Measurements from ENCODE around the gene SDF2L1.

SDF2L1 gene

DNA sequence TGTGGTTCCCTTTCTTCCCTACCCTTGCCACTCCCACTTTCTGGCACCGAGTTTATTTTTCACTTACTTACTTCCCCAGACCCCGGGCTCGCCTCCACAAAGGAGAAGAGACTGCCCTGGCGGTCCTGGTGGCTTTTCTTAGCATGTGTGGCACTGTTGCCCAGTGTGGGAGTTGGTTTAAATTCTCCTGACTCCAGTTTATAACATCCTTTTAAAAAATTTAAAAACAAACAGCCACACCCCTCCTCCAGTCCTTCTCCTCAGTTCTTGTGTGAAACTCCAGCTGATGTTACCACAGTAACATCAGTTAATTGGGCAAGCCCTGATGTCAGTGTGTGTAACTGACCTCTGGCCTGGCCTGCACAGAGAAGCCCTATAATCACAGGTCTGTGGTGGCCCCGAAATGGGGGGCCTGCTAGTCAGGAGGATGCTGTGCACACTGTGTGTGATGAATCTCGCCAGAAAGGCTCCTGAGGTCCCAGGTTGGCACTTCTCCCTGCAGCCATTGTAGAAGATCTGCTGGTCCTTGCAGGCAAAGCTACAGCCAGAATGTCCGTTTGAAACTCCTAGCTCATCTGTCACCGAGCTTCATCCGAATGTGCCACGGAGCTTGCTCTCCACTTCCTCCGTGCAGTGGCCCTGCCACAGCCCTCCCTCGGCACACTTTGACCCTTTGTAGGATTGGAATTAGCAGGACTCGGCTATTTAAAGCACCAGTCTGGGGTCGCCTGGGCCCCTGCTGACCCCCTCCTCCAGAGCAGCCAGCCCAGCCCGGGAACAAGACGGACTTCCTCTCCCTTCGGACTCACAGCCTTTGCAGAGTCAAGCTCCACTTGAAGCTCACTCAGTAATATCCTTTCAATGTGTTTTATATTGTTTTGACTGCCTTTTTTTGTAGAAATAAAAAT, 19.8 kb upstream of the SDF2L1 start:
- no peak for DNase-seq

DNA sequence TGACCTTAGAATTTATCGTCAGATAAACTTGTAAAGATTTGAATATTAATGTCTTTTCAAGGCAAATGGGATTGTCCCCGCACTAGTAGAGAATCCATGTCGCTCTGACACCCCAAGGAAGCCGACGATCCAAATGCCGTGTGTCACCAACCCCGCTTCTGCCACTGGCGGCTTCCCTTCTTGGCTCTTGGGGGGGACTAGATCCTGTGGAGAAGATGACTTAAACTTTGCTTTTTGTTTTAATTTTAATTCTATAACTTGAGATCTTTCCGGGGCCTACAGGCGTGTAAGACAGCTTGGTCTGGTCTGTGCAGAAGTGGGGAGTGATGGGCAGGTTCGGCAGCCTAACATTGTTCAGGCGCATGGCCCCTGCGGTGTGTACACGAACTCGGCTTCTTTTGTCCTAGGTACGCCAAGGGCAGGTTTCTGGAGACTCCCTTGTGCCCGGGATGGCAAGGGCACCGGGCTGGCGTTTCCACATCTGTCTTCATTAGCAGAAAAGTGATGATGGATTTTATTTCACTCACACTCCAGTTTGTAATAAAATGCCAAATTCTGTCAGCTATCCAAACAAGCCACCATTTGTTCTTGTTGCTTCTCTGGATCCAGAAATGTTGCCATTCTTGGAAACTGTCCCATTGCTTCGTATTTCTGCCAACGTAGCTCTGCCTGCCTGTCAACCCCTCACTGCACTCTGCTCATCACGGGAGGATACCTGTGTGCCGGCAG, 19.0 kb upstream of the SDF2L1 start:
- no peak for DNase-seq

DNA sequence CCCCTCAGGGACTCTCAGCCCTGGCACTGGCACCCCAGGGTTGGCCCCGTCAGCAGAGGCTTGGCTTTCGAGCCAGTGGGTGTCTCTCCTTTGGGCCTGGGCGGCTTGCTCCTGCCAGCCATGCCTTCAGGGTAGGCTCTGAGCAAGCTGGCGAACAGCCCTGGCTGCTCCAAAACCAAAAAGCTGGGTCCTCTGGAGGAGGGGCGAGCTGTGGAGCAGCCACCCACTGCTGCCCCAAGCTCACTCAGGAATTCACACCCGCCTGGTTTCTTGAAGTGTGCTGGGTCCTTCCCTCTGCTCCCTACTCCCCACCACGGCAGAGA, 18.5 kb upstream of the SDF2L1 start:
- DNase-seq = no peak

GRCh38 chr22:21624120-21624879, 17.8 kb upstream of the SDF2L1 start:
- DNase-seq = peak; percentile 57

- DNase-seq = no peak
These were observed 17.0 kb upstream of the SDF2L1 start for GRCh38 chr22:21624880-21625791.

DNA sequence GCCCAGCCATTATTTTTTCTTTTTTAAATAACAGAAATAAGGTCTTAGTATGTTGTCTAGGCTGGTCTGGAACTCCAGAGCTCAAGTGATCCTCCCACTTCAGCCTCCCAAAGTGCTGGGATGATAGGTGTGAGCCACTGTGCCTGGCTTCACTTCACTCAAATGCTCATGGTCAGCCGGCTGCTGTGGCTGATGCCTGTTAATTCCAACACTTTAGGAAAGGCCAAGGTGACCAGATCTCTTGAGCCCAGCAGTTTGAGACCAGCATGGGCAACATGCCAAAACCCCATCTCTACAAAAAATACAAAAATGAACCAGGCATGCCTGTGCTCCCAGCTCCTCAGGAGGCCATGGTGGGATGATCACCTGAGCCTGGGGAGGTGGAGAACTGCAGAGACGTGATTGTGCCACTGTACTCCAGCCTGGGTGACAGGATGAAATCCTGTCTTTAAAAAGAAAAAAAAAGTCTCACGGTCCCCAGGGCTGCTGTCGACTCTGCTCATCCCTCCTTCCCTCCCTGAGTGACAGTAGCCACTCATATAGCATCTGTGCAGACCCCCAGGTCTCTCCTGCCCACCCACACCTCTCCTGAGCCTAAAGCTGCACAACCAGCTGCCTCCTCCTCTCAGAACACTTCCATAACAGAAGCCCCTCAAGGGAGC, 15.9 kb upstream of the SDF2L1 start:
- no peak for DNase-seq

GRCh38 chr22:21626735-21627469, 15.2 kb upstream of the SDF2L1 start:
- no peak for DNase-seq

GRCh38 chr22:21628386-21629254, 13.5 kb upstream of the SDF2L1 start:
- no peak for DNase-seq

GRCh38 chr22:21629255-21630149, 12.6 kb upstream of the SDF2L1 start, which contains the start of gene YDJC:
YDJC (minus strand) TSS chr22:21630022; CDS start chr22:21630014, 8 bp downstream.
- peak; percentile 97 for DNase-seq

DNA sequence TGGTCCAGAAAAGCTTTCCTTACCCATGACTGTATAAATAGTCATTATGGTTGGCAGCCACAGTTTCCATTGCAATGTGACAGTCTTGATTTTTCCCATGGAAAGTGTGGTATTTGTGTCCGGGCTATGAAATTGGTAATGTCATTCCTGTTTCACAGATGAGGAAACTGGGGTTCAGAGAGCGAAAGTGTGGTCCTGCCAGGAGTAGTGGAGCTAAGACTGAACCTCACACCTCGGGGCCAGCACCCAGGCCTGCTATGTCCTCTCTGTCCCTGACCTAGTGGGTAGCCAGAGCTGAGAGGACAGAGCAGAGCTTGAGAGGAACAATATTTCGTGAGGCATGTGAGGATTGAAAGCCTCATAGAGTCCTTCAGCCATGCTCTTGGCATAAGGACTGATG, 11.1 kb upstream of the SDF2L1 start:
- no peak for DNase-seq

DNA sequence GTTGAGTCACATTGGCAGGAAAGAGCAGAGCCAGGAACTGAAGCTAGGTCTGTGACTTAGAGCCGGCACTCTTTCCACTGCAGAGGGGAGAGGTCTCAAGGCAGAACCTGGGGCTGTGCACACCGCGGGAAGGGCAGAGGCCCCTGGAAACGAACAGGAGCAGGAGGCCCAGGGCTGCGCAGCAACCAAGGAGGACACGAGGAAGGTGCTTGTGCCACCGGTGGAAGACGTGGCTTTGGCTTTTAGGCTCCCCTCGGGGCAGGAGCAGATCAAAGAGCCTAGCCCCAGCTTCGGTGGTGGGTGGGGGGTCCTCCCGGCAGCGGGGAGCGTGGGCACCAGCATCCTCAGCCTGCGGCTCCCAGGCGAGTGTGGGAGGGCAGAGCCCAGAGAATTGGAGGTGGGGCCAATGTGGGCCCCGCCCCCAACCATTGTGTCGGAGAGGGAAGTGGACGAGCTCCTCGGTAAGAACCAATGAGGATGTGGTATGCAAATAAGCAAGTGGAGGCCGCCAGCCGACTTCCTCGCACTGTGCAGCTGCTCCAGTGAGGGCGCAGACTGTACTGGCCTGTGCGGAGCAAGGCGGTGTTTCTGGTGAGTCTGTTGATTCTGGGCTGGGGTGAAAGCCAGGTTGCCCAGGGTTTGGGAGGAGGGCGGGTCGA, 9.7 kb upstream of the SDF2L1 start, which contains the start of gene CCDC116:
Gene CCDC116, plus strand, starts transcription at position 524 of the 659 bp plus-strand sequence. CDS start 422 bp downstream, outside the sequence.
- DNase-seq = peak; percentile 41

DNA sequence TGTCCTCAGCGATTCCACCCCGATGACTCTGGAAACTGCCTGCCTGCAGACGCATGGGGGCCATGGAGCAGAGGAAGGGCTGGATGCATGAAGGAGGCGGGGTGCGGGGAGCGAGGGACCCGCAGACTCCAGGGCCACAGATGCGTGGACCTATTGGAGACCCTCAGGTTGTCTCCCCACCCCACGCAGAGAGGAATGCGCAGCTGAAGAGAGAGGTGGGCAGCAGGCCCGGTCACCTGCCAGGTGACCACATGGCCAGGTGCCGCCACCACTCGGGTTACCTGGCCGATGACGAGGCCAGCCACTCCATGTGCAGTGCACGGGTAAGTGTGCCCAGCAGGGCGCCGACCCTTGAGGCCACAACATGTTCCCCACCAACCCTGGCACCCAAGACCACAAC, 9.2 kb upstream of the SDF2L1 start:
- no peak for DNase-seq

- DNase-seq = no peak
These were observed 8.6 kb upstream of the SDF2L1 start for GRCh38 chr22:21633481-21633880.

DNA sequence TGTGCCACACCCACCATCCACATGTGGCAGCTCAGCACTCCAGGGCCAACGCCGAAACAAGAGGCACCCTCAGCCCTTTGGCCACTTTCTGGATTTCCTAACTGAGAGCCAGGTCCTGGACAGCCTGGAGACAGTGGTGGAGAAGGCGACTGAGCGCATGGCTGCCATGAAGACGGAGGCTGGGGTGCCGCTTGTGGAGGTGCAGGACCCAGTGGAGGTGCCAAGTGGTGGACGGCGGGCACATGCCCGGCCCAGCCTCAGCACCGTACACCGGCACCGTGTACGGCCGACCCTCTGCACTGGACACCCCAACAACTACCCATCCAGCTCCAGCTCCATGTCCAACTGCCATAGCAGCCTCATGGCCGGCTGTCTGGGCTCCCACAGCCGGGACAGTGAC, 8.0 kb upstream of the SDF2L1 start:
- no peak for DNase-seq

GRCh38 chr22:21634844-21635243, 7.3 kb upstream of the SDF2L1 start:
- no peak for DNase-seq

DNA sequence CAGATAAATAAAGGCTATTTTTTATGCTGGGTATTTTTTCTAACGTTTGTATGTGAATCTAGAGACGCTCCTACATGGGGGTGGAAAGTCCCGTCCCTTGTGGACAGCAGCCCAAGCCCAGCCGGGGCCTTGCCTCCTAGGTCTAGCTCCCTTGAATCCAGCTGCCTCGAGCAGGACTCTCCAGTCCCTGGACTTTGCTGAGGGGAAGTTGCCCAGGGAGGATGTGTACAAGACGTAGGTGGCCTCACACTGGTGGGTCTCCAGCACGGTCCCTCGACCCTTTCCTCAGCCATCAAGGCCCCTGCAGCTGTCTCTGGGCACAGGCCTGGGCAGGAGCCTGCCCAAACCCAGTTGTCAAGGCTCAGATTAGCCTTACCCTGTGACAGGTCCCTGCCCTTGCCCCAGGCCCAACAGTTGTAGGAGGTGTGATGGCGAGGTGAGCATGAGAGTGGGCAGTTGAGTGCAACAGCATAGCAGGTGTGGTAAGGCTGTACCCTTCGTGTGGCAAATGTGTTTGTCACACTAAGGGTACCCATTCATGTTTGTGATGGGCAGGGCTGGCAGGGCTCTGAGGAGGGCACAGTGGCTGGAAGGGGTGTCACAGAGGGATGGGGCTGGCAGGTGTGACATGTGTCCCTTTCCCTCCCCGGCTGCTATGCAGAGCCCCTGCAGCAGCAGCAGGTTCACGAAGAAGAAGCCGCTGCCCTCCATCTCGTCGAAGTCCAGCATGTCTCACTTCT, 6.2 kb upstream of the SDF2L1 start:
- DNase-seq = no peak

DNA sequence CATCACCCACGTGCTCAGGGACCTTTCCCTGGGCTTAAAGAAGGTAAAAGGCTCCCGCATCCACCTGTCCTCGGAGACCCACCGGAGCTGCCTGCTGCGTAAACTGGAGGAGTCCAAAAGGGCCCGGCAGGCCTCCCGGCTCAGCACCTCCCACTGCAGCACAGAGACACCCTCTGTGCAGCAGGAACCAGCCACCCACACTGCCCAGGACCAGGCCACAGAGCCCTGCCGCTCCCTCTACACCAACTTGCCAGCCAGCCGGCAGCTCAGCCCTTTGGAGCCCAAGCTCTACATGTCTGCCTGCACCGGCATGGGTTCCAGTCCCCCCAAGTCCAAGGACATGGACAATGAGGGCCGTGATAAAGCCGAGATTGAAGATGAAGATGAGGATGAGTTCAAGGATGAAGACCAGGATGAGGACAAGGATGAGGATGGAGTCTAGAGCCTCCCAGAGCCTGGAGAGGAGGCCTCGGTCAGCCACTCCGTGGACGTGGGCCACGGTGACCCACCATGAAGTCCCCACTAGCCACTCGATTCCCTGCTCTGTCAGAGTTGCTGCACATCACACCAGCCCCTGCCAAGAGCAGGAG, 5.4 kb upstream of the SDF2L1 start:
- no peak for DNase-seq
